K562 (cell line): ENCODE data around the gene ICAM1. TPM values are rescaled to one million over a fixed set of nuclear protein-coding genes. Genes with fewer than 3 reads are reported as not detected.

Source experiments
- BACH1 ChIP-seq: fragments of 200-800 bp; sonication (Bioruptor generic); IDR thresholded peaks from 2 replicates; pipeline ENCODE4 v1.6.1; 2016; ENCODE audit warnings: missing genetic modification characterization, missing compliant biosample characterization
- BMI1 ChIP-seq: fragments of 150-350 bp; IDR thresholded peaks from 2 replicates; pipeline ENCODE4 v1.6.1; 2014; ENCODE audit warnings: low read length
- CTBP1 ChIP-seq: fragments of 450-650 bp; IDR thresholded peaks from 2 replicates; pipeline ENCODE4 v1.6.1; 2016; ENCODE audit warnings: borderline replicate concordance
- E2F6 ChIP-seq, 2 experiments: IDR thresholded peaks; 2 replicates each; pipeline ENCODE4 v1.6.1; 2011; ENCODE audit warnings: borderline replicate concordance in 1 of 2, control low read depth in 1 of 2, low read depth in 1 of 2, low read length in 1 of 2, mild to moderate bottlenecking in 1 of 2, mixed read lengths in 1 of 2, moderate library complexity in 1 of 2; ENCODE audit not compliant: insufficient read depth in 1 of 2, insufficient read length in 1 of 2, poor library complexity in 1 of 2, severe bottlenecking in 1 of 2; ENCODE audit errors: extremely low read depth in 1 of 2
- EP400 ChIP-seq: fragments of 450-650 bp; IDR thresholded peaks from 2 replicates; pipeline ENCODE4 v1.6.1; 2017; ENCODE audit warnings: antibody characterized with exemption, mild to moderate bottlenecking, moderate library complexity
- FIP1L1 ChIP-seq: fragments of 200-400 bp; formaldehyde crosslinking; IDR thresholded peaks from 2 replicates; pipeline ENCODE4 v1.6.1; 2018; ENCODE audit warnings: mild to moderate bottlenecking, low read depth, low read length; ENCODE audit not compliant: poor library complexity, severe bottlenecking
- FOXA1 ChIP-seq: fragments of 450-650 bp; IDR thresholded peaks from 2 replicates; pipeline ENCODE4 v1.6.1; 2016; ENCODE audit warnings: mild to moderate bottlenecking, borderline replicate concordance
- FOXM1 ChIP-seq, 2 experiments: fragments of 450-650 bp in 1 of 2; sonication (generic) in 1 of 2; formaldehyde crosslinking in 1 of 2; IDR thresholded peaks; 2 replicates each; pipeline versions ENCODE4 v1.6.1 to v1.9.0; 2017 to 2022; ENCODE audit warnings: low read depth in 2 of 2, mild to moderate bottlenecking in 2 of 2, missing genetic modification reagents in 1 of 2, moderate library complexity in 1 of 2
- GATAD2A ChIP-seq: fragments of 450-650 bp; IDR thresholded peaks from 2 replicates; pipeline ENCODE4 v1.6.1; 2017
- HMG20B ChIP-seq: fragments of 250-450 bp; sonication (Bioruptor Pico); IDR thresholded peaks from 2 replicates; pipeline ENCODE4 v1.5.0; 2021; ENCODE audit warnings: mild to moderate bottlenecking
- L3MBTL2 ChIP-seq: fragments of 450-650 bp; IDR thresholded peaks from 2 replicates; pipeline ENCODE4 v1.6.1; 2016; ENCODE audit warnings: mild to moderate bottlenecking, moderate library complexity
- MCM7 ChIP-seq, 2 experiments: fragments of 450-650 bp; IDR thresholded peaks; 2 replicates each; pipeline ENCODE4 v1.6.1; 2016 to 2018
- MYNN ChIP-seq, 2 experiments: sonication (generic); formaldehyde crosslinking in 1 of 2; IDR thresholded peaks; 2 replicates each; pipeline versions ENCODE4 v1.5.0 to v1.6.1; 2016 to 2020; ENCODE audit warnings: antibody characterized with exemption in 1 of 2, missing genetic modification reagents in 1 of 2
- NR2F6 ChIP-seq: fragments of 450-650 bp; formaldehyde crosslinking; IDR thresholded peaks from 2 replicates; pipeline ENCODE4 v1.4.0; 2020; ENCODE audit warnings: mild to moderate bottlenecking
- POLR2AphosphoS5 ChIP-seq: IDR thresholded peaks from 2 replicates; pipeline ENCODE4 v1.6.1; 2011; ENCODE audit warnings: mild to moderate bottlenecking, low read depth, low read length, moderate library complexity; ENCODE audit not compliant: control insufficient read depth, insufficient read depth
- POLR3A ChIP-seq: IDR thresholded peaks from 2 replicates; pipeline ENCODE4 v1.6.1; 2011; ENCODE audit warnings: borderline replicate concordance, mild to moderate bottlenecking, moderate library complexity; ENCODE audit not compliant: insufficient read length, insufficient read depth; ENCODE audit errors: extremely low read depth
- RBFOX2 ChIP-seq: fragments of 200-400 bp; formaldehyde crosslinking; IDR thresholded peaks from 2 replicates; pipeline ENCODE4 v1.6.1; 2017; ENCODE audit warnings: low read depth, mild to moderate bottlenecking, low read length, moderate library complexity
- SIN3A ChIP-seq, 2 experiments: fragments of 150-350 bp in 1 of 2; IDR thresholded peaks; 2 replicates each; pipeline ENCODE4 v1.6.1; 2011 to 2016; ENCODE audit warnings: borderline replicate concordance in 2 of 2, low read depth in 2 of 2, low read length in 2 of 2, mild to moderate bottlenecking in 2 of 2, moderate library complexity in 2 of 2; ENCODE audit not compliant: control insufficient read depth in 1 of 2
- SP1 ChIP-seq: sonication (generic); formaldehyde crosslinking; IDR thresholded peaks from 2 replicates; pipeline ENCODE4 v1.8.1; 2022; ENCODE audit warnings: mild to moderate bottlenecking, missing genetic modification reagents
- SUPT5H ChIP-seq: fragments of 450-650 bp; IDR thresholded peaks from 2 replicates; pipeline ENCODE4 v1.6.1; 2016
- ZFPM2 ChIP-seq: fragments of 250-450 bp; sonication (Bioruptor Pico); IDR thresholded peaks from 2 replicates; pipeline ENCODE4 v1.5.1; 2022; ENCODE audit warnings: mild to moderate bottlenecking
- ZFX ChIP-seq: sonication (generic); formaldehyde crosslinking; IDR thresholded peaks from 2 replicates; pipeline ENCODE4 v1.8.0; 2022; ENCODE audit warnings: mild to moderate bottlenecking, missing genetic modification reagents, moderate library complexity
- ZNF707 ChIP-seq: fragments of 250-450 bp; sonication (Bioruptor Pico); conservative IDR thresholded peaks from 2 replicates; pipeline ENCODE4 v1.8.0; 2022; ENCODE audit warnings: inconsistent platforms, mild to moderate bottlenecking, moderate library complexity
- polyA plus RNA-seq, 8 experiments: library from polyadenylated mRNA; depleted of rRNA in 4 of 8; stranded (reverse) in 5 of 8; unstranded in 3 of 8; fragments of >200 nt; fragmentation: Nextera tagmentation in 2 of 8; fragmentation: Illumina TruSeq in 1 of 8; extraction: Ambion mirVana in 2 of 8; extraction: Trizol in 1 of 8; gene quantifications; 2 replicates each; pipeline versions ENCODE4 v1.2.1 to v1.2.3, GENCODE V29; 2011 to 2014; ENCODE audit warnings: inconsistent platforms in 1 of 8, missing spikeins in 1 of 8
- total RNA-seq, 7 experiments: library from RNA; depleted of rRNA in 6 of 7; stranded (reverse); fragments of >200 nt in 6 of 7; fragmentation: Illumina TruSeq in 2 of 7; extraction: Trizol in 2 of 7; gene quantifications; 2 replicates each; pipeline versions ENCODE4 v1.2.1 to v1.2.3, GENCODE V29; 2011 to 2021; ENCODE audit warnings: low replicate concordance in 1 of 7

Gene ICAM1
- total and polyA plus RNA-seq, 9 of the 15 experiments (the other 6 are each of a cell fraction or from before 2014, with no cell fraction given) = 2.3 to 24.4 (median 13.4) TPM

GRCh38 chr19:10290876-10291553 lies 20.1 kb downstream of the ICAM1 start (continued):
- TF ChIP-seq E2F6 (IDR thresholded peaks at IDR 0.05; ENCODE audit: borderline replicate concordance in 1 of 2, extremely low read depth in 1 of 2, insufficient read depth in 1 of 2, insufficient read length in 1 of 2, low read depth in 1 of 2, low read length in 1 of 2, poor library complexity in 1 of 2, severe bottlenecking in 1 of 2) (peak in 1 of 2 experiments; percentile 67), POLR2AphosphoS5 (peak; percentile 68; the same call in 1 of the 2 replicates), RBFOX2 (peak; percentile 90), EP400 (peak; percentile 78; the same call in 1 of the 2 replicates), BACH1 (tag) (no peak), ZNF707 (CRISPR knock-in tag) (no peak), MCM7 (IDR thresholded peaks at IDR 0.05) (no peak), POLR3A (no peak), MYNN (IDR thresholded peaks at IDR 0.05) (0 out of 2 replicates have a peak, but pooled peaks have one; percentile 17), MYNN (CRISPR knock-in tag; IDR thresholded peaks at IDR 0.05) (no peak), L3MBTL2 (0 out of 2 replicates have a peak, but pooled peaks have one; percentile 5), FOXM1 (IDR thresholded peaks at IDR 0.05; ENCODE audit: low read depth) (no peak), FOXM1 (CRISPR knock-in tag; IDR thresholded peaks at IDR 0.05; ENCODE audit: low read depth) (0 out of 2 replicates have a peak, but pooled peaks have one; percentile 67), FOXA1 (no peak), BMI1 (no peak), ZFPM2 (CRISPR knock-in tag) (no peak), FIP1L1 (peak; percentile 55), SP1 (CRISPR knock-in tag) (peak; percentile 67; the same call in 1 of the 2 replicates), SIN3A (IDR thresholded peaks at IDR 0.05; ENCODE audit: borderline replicate concordance in 2 of 2, control insufficient read depth in 1 of 2, low read depth in 2 of 2, low read length in 2 of 2) (peak; percentile 56 to 68; a peak in 2 of 4 replicates), GATAD2A (peak; percentile 66; the same call in 1 of the 2 replicates), SUPT5H (peak; percentile 80), ZFX (CRISPR knock-in tag) (no peak; the same call in 1 of the 2 replicates), HMG20B (CRISPR knock-in tag) (no peak), NR2F6 (CRISPR knock-in tag) (no peak), CTBP1 (0 out of 2 replicates have a peak, but pooled peaks have one; percentile 39)
